OCI-LY3 (cell line): ENCODE measurements around the gene BMPR1B.
"Not testable (repeated sequence)": the region's sequence is repeated elsewhere in the genome, so short reads cannot be mapped to it uniquely, and the experiment has no call there.

Experiments used
- H2AFZ ChIP-seq: fragments of 200-600, 300-600 bp; shearing (Covaris generic); 2 replicates; pipeline ENCODE4 v1.6.0; 2014; ENCODE audit warnings: antibody characterized with exemption, low read depth, low read length
- H3K27ac ChIP-seq: fragments of 200-600, 300-600 bp; sonication (generic); 2 replicates; pipeline ENCODE4 v1.5.1; 2014; ENCODE audit warnings: mild to moderate bottlenecking, low read length, moderate library complexity, mixed read lengths
- H3K27me3 ChIP-seq: fragments of 200-600, 300-600 bp; sonication (generic); 2 replicates; pipeline ENCODE4 v1.6.1; 2014; ENCODE audit warnings: low read depth, low read length, mixed read lengths
- H3K36me3 ChIP-seq: fragments of 200-600, 300-600 bp; sonication (generic); replicated peaks from 2 replicates; pipeline ENCODE3; 2014; ENCODE audit warnings: low read depth, low read length, mixed read lengths
- H3K4me1 ChIP-seq: fragments of 300-600, 200-600 bp; sonication (generic); 2 replicates; pipeline ENCODE4 v1.6.1; 2014; ENCODE audit warnings: low read length, mixed read lengths
- H3K4me2 ChIP-seq: fragments of 200-600, 300-600 bp; sonication (generic); 2 replicates; pipeline ENCODE4 v1.6.1; 2014; ENCODE audit warnings: low read length, mixed read lengths
- H3K4me3 ChIP-seq: fragments of 300-600, 200-600 bp; sonication (generic); 2 replicates; pipeline ENCODE4 v1.5.1; 2014; ENCODE audit warnings: antibody characterized with exemption, mild to moderate bottlenecking, low read length, moderate library complexity
- H3K79me2 ChIP-seq: fragments of 300-600, 200-600 bp; shearing (Covaris generic); 2 replicates; pipeline ENCODE4 v1.6.1; 2014; ENCODE audit warnings: mild to moderate bottlenecking, low read length, mixed read lengths
- H3K9ac ChIP-seq: fragments of 300-600, 200-600 bp; shearing (Covaris generic); 2 replicates; pipeline ENCODE4 v1.6.0; 2014; ENCODE audit warnings: mild to moderate bottlenecking, low read length, moderate library complexity
- H3K9me3 ChIP-seq: fragments of 200-600, 300-600 bp; shearing (Covaris generic); 2 replicates; pipeline ENCODE4 v1.6.1; 2014; ENCODE audit warnings: low read length, mixed read lengths; ENCODE audit not compliant: insufficient read depth
- H4K20me1 ChIP-seq: fragments of 200-600, 300-600 bp; sonication (generic); 2 replicates; pipeline ENCODE4 v1.6.1; 2016; ENCODE audit warnings: low read length, mixed read lengths; ENCODE audit not compliant: insufficient read depth
- CTCF ChIP-seq: fragments of 200-600, 300-600 bp; sonication (generic); IDR thresholded peaks from 2 replicates; pipeline ENCODE4 v1.5.1; 2014; ENCODE audit warnings: antibody characterized with exemption, low read length, low read depth
- EZH2phosphoT487 ChIP-seq: fragments of 200-600 bp; shearing (Covaris generic); IDR thresholded peaks from 2 replicates; pipeline ENCODE4 v1.6.1; 2018; ENCODE audit warnings: antibody characterized with exemption, mixed run types, low read depth

BMPR1B gene

GRCh38 chr4:95129031-95129430 lies 371.3 kb downstream of the BMPR1B start:
- Histone ChIP-seq H3K36me3 (no peaks in the 10 kb centered on the region), H3K4me1 (no peaks in the 10 kb centered on the region), H3K79me2 (no peaks in the 10 kb centered on the region), H2AFZ (no peak overlapping the region), H3K9ac (no peak overlapping the region), H3K27ac (no peak overlapping the region), H3K27me3 (peaks cover 5% of the 10 kb centered on the region; the same call in 1 of the 2 replicates), H4K20me1 (no peaks in the 10 kb centered on the region), H3K4me2 (no peak overlapping the region), H3K9me3 (no peaks in the 10 kb centered on the region), H3K4me3 (no peak overlapping the region)
- TF ChIP-seq EZH2phosphoT487 = no peak
- no peak for TF ChIP-seq CTCF

- H3K79me2 ChIP-seq = no peaks in the 10 kb centered on the region
- no peak overlapping the region for H3K9ac ChIP-seq
- peaks cover 5% of the 10 kb centered on the region; the same call in 1 of the 2 replicates for H3K27me3 ChIP-seq
- H3K4me2 ChIP-seq = no peak overlapping the region
- H3K4me3 ChIP-seq = no peak overlapping the region
- H2AFZ ChIP-seq = no peak overlapping the region
- H3K9me3 ChIP-seq = no peaks in the 10 kb centered on the region
- no peaks in the 10 kb centered on the region for H3K36me3 ChIP-seq
- no peak for TF ChIP-seq CTCF
- no peak for TF ChIP-seq EZH2phosphoT487
- H4K20me1 ChIP-seq = no peaks in the 10 kb centered on the region
- no peak overlapping the region for H3K27ac ChIP-seq
- H3K4me1 ChIP-seq = no peaks in the 10 kb centered on the region
Measured at GRCh38 chr4:95129821-95130311, 372.1 kb downstream of the BMPR1B start.

- not testable (repeated sequence) for H3K79me2 ChIP-seq, H3K9me3 ChIP-seq, H3K36me3 ChIP-seq, H2AFZ ChIP-seq, H4K20me1 ChIP-seq, H3K4me1 ChIP-seq, H3K27ac ChIP-seq, H3K4me2 ChIP-seq, H3K27me3 ChIP-seq, H3K4me3 ChIP-seq, H3K9ac ChIP-seq
Measured at GRCh38 chr4:95134016-95134415, 376.3 kb downstream of the BMPR1B start.

GRCh38 chr4:95139424-95139823 lies 381.7 kb downstream of the BMPR1B start:
- not testable (repeated sequence) for H3K4me3 ChIP-seq, H2AFZ ChIP-seq, H3K9me3 ChIP-seq, H3K36me3 ChIP-seq, H3K4me2 ChIP-seq, H3K79me2 ChIP-seq, H3K27me3 ChIP-seq, H4K20me1 ChIP-seq, H3K9ac ChIP-seq, H3K4me1 ChIP-seq, H3K27ac ChIP-seq

- no peak for TF ChIP-seq CTCF
- TF ChIP-seq EZH2phosphoT487 = no peak
- H3K79me2 ChIP-seq = no peaks in the 10 kb centered on the region
- H3K27me3 ChIP-seq = no peaks in the 10 kb centered on the region
- H3K4me2 ChIP-seq = no peak overlapping the region
- H3K4me1 ChIP-seq = no peaks in the 10 kb centered on the region
- H3K9me3 ChIP-seq = no peaks in the 10 kb centered on the region
- no peaks in the 10 kb centered on the region for H3K36me3 ChIP-seq
- H2AFZ ChIP-seq = no peak overlapping the region
- H4K20me1 ChIP-seq = no peaks in the 10 kb centered on the region
- H3K4me3 ChIP-seq = no peak overlapping the region
- no peak overlapping the region for H3K9ac ChIP-seq
- H3K27ac ChIP-seq = no peak overlapping the region
Measured at GRCh38 chr4:95141361-95141760, 383.6 kb downstream of the BMPR1B start.
